SHP77 treated with DMSO at 0.1 percent for 48 hours (cell line): Measurements from ENCODE around the gene CTTNBP2.

ENCODE experiments used
- DNase-seq: peaks from one replicate; lab custom pipeline; 2025; lab: John Stamatoyannopoulos, UW

CTTNBP2 gene, protein sequence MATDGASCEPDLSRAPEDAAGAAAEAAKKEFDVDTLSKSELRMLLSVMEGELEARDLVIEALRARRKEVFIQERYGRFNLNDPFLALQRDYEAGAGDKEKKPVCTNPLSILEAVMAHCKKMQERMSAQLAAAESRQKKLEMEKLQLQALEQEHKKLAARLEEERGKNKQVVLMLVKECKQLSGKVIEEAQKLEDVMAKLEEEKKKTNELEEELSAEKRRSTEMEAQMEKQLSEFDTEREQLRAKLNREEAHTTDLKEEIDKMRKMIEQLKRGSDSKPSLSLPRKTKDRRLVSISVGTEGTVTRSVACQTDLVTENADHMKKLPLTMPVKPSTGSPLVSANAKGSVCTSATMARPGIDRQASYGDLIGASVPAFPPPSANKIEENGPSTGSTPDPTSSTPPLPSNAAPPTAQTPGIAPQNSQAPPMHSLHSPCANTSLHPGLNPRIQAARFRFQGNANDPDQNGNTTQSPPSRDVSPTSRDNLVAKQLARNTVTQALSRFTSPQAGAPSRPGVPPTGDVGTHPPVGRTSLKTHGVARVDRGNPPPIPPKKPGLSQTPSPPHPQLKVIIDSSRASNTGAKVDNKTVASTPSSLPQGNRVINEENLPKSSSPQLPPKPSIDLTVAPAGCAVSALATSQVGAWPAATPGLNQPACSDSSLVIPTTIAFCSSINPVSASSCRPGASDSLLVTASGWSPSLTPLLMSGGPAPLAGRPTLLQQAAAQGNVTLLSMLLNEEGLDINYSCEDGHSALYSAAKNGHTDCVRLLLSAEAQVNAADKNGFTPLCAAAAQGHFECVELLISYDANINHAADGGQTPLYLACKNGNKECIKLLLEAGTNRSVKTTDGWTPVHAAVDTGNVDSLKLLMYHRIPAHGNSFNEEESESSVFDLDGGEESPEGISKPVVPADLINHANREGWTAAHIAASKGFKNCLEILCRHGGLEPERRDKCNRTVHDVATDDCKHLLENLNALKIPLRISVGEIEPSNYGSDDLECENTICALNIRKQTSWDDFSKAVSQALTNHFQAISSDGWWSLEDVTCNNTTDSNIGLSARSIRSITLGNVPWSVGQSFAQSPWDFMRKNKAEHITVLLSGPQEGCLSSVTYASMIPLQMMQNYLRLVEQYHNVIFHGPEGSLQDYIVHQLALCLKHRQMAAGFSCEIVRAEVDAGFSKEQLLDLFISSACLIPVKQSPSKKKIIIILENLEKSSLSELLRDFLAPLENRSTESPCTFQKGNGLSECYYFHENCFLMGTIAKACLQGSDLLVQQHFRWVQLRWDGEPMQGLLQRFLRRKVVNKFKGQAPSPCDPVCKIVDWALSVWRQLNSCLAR (N-terminal part only)

DNA sequence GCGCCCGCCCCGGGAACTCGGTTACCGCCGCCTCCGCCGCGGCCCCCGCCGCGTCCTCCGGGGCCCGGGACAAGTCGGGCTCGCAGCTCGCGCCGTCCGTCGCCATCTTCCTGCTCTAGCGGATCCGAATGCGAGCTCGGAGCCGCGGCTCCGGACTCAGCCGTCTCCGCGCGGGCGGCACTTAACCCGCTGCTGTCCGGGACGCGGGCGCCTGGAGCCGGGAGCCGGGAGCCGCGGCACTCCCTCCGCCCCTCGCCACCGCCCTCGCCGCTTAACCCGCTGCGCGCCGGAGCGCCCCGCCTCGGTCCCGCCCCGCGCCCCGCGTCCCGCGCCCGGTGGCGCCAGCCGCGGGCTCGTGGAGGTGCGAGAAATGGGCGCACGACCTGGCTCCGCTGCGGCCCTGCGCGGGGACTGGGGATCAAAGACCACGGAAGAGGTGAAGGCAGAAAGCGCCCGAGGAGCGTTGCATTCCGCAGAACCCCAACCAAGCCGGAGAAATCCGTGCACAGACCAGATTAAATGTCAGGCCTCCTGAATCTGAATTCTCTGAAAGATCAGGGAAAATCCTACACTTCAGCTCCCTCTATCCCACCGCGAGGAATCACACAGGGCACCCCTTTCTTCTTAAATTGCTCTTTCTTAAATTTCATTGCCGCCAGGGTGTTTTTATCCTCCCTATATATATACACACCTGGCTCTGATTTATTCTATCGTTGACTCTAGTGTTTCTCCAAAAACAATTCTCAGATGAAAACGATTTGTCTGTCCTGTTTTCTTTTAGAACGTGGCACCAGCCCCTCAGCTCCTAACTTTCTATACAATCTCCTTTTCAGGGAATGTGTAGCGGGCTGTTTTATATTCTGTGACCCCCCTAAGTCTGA, at the start of gene CTTNBP2:
TSS of gene CTTNBP2 (minus strand) at position 132 of the 881 bp plus-strand sequence. CDS start at position 106, 26 bp downstream.
- DNase-seq = no peak

DNA sequence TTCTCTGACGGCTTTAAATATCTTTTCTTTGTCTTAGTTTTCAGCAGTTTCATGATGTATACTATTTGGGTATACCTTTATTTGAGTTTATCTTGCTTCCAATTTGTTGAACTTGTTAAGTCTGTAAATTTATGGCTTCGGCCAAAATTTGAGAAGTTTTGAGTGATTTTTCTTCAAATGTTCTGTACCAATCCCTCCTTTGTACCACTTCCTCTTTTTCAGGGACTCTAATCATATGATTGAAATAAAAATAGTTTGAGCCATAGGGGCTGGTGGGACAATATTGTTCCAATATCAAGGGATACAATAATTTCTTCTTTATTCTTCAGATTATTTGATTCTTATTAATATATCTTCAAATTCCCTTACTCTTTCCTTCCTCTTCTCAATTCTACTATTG, 43.1 kb upstream of the CTTNBP2 start:
- no peak for DNase-seq

DNA sequence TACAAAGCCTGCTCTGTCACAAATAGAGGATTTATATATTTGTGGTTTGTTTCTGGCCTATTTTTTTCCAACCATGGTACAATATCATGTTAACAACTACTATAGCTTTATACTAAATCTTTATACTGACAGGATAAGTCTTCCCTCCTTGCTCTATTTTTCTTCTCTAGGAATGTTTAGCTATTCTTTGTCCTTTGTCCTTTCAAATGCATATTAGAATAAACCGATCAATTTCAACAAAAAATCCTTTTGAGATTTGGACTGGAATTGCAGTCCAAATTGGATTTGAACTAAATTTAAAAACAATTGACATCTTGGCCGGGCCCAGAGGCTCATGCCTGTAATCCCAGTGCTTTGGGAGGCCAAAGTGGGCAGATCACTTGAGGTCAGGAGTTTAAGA, 39.2 kb upstream of the CTTNBP2 start:
- no peak for DNase-seq

DNA sequence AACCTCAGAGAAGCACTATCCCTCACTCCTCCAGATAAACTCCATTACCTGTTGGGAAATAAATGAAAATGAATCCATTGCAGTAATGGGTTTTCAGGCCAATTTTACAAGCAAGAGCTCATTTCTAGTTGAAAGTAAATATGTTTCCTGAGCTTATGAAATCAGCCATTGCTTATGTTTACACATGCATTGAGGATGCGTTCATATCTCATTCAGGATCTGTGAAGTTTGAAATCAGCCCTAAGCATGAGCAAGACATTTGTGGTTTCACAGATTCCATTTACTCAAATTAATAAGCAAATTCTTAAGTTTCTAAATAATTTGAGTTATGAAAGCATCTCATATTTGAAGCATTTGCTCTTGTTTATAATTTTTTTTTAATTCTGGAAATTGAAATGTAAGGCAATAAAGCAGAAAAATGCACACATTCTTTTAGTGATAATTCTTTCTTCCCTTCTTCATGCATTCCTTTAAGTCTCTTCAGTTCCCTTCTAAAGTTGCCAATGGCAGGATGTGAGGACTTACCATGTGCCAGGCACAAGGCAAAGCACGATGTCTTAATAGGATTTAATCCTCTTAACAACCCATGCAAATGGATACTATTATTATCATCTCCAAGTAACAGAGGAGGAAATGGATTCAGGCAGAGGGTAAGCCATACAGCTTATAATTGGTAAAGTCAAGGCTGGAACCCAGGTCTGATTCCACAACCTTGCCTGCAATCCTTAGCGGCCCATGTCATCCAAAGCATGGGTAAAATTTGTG, 35.0 kb upstream of the CTTNBP2 start:
- DNase-seq = no peak

DNA sequence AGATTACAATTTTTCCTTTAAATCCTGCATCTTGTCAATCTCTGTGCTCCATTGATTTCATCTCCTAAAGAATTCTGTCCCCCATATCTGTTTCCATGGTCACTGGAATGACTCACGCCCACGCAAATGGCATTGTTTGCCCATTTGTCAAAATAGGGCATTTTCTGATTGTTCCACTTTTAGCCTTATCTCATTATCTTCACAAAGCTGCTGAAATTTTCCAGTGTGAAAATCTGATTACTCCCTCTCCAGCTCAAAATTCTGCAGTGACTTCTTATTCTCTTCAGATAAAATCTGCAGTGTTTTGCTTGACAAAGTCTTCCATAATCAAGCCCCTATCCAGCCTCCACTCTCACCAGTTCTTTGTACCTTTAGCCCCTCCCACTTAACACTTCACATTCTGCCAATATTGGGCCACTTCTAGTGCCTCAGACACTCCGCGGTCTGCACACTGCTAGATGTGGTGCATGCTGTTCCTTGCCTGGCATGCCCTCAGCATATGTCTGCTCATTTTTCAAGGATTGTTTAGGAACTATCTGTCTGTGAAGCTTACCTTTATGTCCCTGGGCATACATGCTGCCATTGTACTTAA, 33.9 kb upstream of the CTTNBP2 start:
- DNase-seq = no peak

DNA sequence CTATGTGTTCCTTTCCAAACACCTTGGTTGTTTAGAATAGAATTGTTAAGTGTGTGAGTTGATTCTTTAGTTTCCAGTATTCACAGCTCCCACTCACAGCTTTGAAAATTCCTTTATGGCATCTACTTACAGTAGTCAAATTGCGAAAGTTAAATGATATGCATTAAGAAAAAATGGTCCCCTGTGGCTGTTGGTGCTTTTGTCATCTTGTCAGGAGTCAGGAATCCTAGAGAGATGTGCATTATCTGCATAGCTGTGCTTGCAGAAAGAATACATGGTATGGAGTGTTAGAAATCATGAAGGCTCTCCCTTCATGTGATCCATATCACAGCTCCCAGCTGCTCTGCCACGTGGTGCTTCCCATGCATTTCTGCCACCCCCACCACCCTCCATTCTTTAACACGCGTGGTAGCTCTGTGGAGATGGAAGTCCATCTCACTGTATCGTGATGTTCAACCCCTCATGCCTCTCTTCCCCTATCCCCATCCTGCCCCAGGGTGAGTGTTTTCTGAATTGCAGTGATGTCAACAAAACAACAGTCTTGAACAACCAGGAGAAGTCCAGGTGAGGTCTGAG, 29.2 kb upstream of the CTTNBP2 start:
- DNase-seq = no peak

DNA sequence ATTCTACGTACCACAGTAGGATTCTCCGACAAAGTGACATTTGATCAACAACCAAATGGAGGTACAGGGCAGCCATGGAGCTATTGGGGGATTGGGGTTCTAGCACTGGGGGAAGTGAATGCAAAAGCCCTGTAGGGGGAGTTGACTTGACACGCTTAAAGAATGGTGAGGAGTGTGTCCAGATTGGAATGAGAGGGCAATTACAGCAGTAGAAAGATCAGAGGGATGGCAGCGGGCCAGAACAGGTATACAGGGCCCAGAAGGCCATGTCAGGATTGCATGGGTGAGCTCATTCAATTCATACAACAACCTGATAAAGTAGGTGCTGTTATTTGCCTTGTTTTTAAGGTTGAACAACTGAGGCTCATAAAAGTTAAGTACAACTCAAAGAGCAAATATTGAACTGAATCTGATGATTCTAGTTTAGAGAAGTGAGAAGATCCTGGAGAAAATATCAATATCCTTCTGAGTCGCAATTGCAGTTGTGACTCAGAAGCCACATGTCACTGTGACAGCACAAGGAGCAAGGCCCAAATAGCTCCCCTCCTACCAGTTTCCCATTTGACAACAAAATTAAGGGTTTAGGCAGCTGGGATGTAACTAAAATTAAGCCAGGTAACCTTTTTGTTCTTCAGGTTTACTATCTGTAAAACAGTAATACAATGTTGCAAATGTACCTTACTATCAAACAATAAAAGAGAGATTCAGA, 28.0 kb upstream of the CTTNBP2 start:
- DNase-seq = no peak

DNA sequence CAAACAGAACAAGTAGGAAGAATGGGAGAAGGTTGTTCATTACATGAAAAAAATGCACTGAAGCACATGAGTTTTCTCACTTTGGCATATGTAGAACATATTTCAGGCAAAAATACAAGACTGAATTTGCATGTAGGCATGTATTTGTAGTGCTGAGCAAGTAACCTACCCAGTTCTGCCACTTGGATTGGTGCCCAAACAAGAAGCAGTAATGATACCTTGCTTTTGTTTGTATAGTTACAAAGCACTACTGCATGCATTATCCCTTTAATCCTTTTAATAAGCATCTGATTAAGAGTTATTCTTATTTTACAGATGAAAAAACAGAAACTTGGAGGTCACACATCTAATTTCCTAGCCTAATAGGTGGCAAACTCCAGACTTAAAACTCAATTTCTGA, 23.1 kb upstream of the CTTNBP2 start:
- no peak for DNase-seq

DNA sequence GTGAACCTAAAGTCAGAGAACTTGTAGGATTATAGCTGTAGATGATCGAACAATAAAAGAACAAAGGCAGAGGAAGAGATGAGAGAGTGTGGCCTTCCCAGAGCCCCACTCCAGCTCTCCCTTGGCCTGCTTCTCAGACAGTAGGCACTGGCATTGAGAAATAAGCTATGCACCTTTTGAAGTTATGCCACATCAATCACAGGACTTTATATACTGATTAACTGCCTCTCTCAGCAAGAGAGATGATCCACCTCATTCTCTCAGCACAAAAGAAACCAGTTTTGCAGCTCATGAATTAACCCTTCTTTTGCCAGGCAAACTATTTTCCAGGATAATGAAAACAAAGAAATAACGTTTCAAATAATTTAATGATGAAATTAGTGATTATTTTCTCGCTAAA, 22.0 kb upstream of the CTTNBP2 start:
- DNase-seq = no peak

DNA sequence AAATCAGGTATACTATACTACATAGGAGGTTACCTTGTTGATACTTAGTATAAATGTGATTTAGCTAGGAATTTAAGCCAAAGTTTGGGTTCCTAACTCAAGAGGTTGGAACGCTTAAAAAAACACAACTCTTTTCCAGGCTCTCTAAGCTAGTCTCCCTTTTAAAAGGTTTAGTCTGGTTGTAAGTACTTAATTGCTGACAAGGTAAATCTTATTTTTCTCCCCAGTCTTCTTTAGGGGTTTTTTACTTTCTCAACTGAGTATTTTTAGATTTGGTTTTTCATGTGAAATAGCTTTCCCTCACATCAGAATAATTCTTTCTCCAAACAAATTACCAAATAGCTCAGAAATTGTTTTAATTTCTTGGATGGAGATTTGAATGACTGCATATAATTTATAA, 20.8 kb upstream of the CTTNBP2 start:
- DNase-seq = no peak

DNA sequence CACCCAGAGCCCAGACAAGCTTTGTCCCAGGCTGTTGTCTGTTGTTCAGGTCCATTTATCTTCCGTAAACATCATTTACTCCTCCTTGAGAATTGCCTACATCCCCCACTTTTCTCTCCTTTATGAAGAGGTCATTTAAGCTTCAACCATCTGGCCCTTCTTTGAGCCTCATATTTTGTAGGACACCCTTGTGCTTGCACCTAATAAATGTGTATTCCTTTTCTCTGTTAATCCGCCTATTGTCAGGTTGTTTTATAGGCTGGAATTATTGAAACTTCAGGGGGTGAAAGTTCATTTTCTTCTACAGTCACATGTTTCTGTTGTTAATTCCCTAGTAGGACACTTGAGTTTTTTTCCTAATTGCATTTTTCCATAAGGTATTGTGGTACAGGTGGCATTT, 19.6 kb upstream of the CTTNBP2 start:
- no peak for DNase-seq

DNA sequence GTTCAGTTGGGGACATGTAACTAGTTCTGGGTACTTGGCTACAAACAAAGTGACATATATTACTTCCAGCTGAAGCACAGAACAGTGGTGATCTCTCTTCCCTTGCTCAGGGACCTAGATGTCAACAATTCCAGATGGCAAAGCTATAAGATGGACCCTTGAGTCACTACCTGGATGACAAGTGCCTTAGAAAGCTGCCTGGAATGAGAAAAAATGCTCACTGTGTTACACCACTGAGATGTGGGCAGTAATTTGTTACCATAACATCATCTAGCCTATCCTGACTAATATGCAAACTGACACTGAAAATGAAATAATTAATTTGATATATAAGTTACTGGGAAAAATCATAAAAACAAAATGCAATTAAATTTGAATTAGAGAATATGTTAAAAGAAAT, 16.4 kb upstream of the CTTNBP2 start:
- DNase-seq = no peak

DNA sequence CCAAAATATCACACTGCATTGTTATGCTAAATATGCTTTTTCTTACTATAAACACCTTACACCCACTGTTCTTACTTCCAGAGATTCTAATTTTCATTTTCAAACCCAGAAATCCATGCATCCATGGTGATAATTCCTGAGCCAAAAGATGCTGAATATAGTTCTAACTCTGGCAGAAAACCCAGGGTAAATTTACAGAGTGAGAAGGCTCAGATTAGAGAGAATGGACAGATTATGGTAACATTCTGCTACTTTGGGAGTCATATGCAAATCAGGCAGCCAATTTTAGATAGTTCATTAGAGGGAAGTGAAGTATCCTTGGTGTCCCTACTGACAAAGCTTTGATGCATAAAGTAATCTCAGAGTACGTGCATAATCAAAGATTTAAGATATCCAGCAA, 15.4 kb upstream of the CTTNBP2 start:
- DNase-seq = no peak

DNA sequence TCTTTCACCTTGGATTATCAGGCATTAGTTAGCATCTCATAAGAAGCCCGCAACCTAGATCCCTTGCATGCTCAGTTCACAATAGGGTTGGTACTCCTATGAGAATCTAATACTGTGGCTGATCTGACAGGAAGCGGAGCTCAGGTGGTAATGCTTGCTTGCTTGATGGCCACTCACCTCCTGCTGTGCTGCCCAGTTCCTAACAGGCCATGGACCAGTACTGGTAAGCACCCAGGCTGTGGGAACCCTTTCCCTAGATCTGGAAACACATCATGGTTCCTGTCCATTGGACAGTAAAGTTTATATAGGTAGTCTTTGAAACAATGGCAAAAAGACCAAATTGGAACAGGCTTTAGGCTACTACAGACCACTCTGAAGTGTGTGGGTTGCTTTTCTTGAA, 9.4 kb upstream of the CTTNBP2 start:
- no peak for DNase-seq

DNA sequence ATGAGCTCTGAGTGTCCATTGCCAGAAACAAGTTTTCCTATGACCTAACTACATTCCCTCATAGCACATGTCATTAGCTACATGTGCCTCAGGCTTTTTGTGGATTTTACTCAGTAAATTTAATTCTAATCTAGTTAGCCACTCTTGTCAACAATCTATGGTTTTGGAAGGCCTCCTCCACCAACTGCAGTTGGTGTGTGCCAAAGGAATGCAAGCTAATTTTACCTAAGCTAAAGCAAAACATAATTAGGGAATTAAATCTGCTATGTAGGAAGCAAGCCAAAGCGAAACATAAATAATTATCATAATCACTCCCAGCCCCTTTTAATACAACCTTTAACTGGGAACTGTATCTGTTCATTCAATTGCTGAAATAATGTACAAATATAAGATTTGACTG, 3.5 kb upstream of the CTTNBP2 start:
- no peak for DNase-seq

DNA sequence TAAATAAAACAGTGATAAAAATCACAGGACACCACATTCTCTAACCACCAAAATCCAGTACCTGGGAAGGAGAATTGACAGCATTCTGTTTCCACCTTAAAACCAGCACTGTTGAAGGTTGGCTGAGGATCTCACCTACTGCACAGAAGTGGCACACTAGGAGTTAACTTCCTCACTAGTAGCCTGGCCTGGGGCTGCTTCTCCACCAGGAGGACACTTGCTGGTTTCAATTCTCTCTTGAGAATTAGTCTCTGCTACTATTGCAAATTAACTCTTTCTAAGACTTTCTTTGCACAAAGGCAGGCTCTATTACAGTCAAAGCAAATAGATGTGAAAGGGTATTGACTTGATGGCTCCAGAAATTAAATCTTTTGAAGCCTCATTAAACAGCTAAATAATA, 2.3 kb upstream of the CTTNBP2 start:
- no peak for DNase-seq

DNA sequence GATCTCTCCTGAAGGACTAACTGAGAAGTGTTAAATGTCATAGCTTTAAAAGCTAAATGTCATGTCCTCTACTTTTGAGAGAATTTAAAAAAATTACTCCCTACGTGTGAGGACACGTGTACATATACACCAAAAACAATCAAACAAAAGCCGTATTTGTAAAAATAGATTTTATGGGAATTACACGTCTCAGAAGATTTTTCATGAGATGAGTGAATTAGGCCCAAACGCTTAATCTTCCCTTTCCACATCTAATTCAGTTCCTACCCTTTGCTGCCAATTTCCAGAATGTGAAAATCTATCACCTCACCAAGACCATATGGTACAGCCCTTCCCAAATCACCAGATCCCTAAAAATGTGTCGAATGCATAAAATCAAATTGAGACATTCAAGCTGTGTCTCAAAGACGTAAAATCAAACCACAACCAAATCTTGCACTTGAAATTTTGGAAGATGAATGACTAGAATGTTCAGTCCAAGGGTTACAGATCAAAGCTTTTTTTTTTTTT, 1.0 kb upstream of the CTTNBP2 start:
- DNase-seq = no peak

DNA sequence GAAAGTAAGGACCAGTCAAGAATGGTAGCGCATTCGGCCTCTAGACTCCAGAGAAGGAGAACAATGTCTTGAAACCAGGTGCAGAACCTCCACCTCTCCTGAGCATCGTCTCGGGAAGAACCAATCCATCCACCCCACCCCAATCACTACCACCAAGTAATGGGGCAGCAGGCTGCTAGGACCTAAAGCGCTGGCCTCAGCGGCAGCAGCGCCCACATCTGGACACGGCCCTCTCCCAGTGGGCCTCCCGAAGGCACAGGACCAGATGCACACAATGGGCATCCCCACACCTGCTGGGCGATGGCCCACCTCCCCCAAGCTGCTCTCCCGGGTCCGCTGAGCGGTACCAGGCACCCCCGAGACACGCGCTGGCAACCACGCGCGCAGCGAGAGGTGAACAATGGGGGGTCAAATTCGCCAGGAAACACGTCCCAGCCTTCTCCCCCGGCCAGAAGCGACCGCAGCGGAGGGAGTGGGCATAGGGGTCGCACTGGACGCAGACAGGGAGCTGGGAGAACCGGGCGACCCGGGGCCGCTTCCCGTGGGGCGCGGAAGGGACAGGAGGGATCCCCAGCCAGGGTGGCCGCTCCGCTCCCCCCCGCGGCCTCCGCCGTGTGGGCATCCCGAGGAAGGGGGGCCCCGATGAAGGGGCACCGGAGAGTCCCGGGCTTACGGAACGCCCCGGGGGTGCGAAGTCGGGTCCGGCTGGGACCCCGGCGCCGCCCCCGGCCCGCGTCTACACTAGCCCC, 506 bp downstream of the CTTNBP2 start:
- no peak for DNase-seq
